ENCODE results near the gene MLLT3.

The MLLT3 gene

GRCh38 chr9:20472342-20473045, 149.8 kb downstream of the MLLT3 start:
- no peak for DNase-seq

GRCh38 chr9:20466328-20467008, 155.8 kb downstream of the MLLT3 start:
- DNase-seq, result no peak

GRCh38 chr9:20464242-20464641, 158.1 kb downstream of the MLLT3 start:
- DNase-seq, result no peak

GRCh38 chr9:20463823-20464222, 158.5 kb downstream of the MLLT3 start:
- DNase-seq, result no peak

- no peak for DNase-seq
These were observed 159.9 kb downstream of the MLLT3 start for GRCh38 chr9:20462410-20462809.

GRCh38 chr9:20447291-20447690, 175.0 kb downstream of the MLLT3 start:
- no peak for DNase-seq

- no peak for DNase-seq
These were observed 176.1 kb downstream of the MLLT3 start for GRCh38 chr9:20446248-20446647.

- DNase-seq, result peak; percentile 28 to 74
These were observed 179.6 kb downstream of the MLLT3 start for GRCh38 chr9:20442461-20443319.

- no peak for DNase-seq
These were observed 180.4 kb downstream of the MLLT3 start for GRCh38 chr9:20441711-20442423.

- no peak for DNase-seq
These were observed 181.1 kb downstream of the MLLT3 start for GRCh38 chr9:20441166-20441565.

GRCh38 chr9:20437476-20437875, 184.8 kb downstream of the MLLT3 start:
- no peak for DNase-seq

- no peak for DNase-seq
These were observed 185.7 kb downstream of the MLLT3 start for GRCh38 chr9:20436476-20437195.

- DNase-seq, result no peak
These were observed 193.3 kb downstream of the MLLT3 start for GRCh38 chr9:20428976-20429375.

- no peak for DNase-seq
These were observed 194.9 kb downstream of the MLLT3 start for GRCh38 chr9:20427359-20427758.

- no peak for DNase-seq
These were observed 196.3 kb downstream of the MLLT3 start for GRCh38 chr9:20426019-20426418.

GRCh38 chr9:20419533-20419932, 202.8 kb downstream of the MLLT3 start:
- DNase-seq, result no peak

- no peak for DNase-seq
These were observed 203.8 kb downstream of the MLLT3 start for GRCh38 chr9:20418485-20418884.

- no peak for DNase-seq
These were observed 204.8 kb downstream of the MLLT3 start for GRCh38 chr9:20417373-20418080.

- DNase-seq, result no peak
These were observed 208.1 kb downstream of the MLLT3 start for GRCh38 chr9:20414150-20414549.

GRCh38 chr9:20409321-20410092, 212.8 kb downstream of the MLLT3 start:
- no peak for DNase-seq

- no peak for DNase-seq
These were observed 213.8 kb downstream of the MLLT3 start for GRCh38 chr9:20408513-20408912.
